ENCODE results near the gene SARNP.

SARNP gene

DNA sequence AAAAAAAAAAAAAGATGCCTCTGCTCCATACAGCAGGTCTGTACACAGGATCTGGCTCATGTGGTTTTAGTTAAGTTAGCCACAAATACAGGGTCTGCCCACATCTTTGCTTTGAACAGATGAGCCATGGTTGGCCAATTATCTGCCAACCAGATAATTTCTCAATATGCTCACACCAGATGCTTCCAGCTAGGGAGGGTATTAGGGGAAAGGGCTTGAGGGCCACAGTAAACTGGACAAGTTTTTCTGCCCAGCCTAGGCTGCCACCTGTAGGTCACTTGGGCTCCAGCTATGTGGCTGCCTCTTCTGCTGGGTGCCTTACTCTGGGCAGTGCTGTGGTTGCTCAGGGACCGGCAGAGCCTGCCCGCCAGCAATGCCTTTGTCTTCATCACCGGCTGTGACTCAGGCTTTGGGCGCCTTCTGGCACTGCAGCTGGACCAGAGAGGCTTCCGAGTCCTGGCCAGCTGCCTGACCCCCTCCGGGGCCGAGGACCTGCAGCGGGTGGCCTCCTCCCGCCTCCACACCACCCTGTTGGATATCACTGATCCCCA is 96.6 kb downstream of the SARNP start:
- TF ChIP-seq EZH2 (IDR thresholded peaks at IDR 0.05; ENCODE audit: borderline replicate concordance, low read depth, low read length, severe bottlenecking), result no peak
- TF ChIP-seq, protein P1, sequence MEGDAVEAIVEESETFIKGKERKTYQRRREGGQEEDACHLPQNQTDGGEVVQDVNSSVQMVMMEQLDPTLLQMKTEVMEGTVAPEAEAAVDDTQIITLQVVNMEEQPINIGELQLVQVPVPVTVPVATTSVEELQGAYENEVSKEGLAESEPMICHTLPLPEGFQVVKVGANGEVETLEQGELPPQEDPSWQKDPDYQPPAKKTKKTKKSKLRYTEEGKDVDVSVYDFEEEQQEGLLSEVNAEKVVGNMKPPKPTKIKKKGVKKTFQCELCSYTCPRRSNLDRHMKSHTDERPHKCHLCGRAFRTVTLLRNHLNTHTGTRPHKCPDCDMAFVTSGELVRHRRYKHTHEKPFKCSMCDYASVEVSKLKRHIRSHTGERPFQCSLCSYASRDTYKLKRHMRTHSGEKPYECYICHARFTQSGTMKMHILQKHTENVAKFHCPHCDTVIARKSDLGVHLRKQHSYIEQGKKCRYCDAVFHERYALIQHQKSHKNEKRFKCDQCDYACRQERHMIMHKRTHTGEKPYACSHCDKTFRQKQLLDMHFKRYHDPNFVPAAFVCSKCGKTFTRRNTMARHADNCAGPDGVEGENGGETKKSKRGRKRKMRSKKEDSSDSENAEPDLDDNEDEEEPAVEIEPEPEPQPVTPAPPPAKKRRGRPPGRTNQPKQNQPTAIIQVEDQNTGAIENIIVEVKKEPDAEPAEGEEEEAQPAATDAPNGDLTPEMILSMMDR (IDR thresholded peaks at IDR 0.05; ENCODE audit: borderline replicate concordance, extremely low read depth, low read length, poor library complexity, severe bottlenecking), result peak; percentile 11
- Histone ChIP-seq H3K9ac (ENCODE audit: low read depth, low read length) (no peak overlapping the region), H2AFZ (ENCODE audit: low read depth, low read length) (no peak overlapping the region), H3K27ac (ENCODE audit: low read length) (no peak overlapping the region), H3K4me2 (ENCODE audit: insufficient read depth, low read length) (no peak overlapping the region), H3K4me1 (ENCODE audit: insufficient read depth, low read length) (peaks cover 22% of the 10 kb centered on the region), H4K20me1 (ENCODE audit: insufficient read depth, low read length) (no peaks in the 10 kb centered on the region; the same call in 1 of the 2 replicates), H3K79me2 (ENCODE audit: insufficient read depth, low read length) (peaks cover 24% of the 10 kb centered on the region), H3K4me3 (ENCODE audit: low read depth in 1 of 2, low read length in 2 of 2) (no peak overlapping the region), H3K36me3 (ENCODE audit: insufficient read depth, low read length) (peaks cover 59% of the 10 kb centered on the region), H3K27me3 (ENCODE audit: insufficient read depth, low read length, poor library complexity) (no peaks in the 10 kb centered on the region), H3K9me3 (ENCODE audit: insufficient read depth, low read length, severe bottlenecking) (no peaks in the 10 kb centered on the region)
- no peak for ATAC-seq (ENCODE audit: insufficient read depth, low read depth)
- DNase-seq, result no peak

DNA sequence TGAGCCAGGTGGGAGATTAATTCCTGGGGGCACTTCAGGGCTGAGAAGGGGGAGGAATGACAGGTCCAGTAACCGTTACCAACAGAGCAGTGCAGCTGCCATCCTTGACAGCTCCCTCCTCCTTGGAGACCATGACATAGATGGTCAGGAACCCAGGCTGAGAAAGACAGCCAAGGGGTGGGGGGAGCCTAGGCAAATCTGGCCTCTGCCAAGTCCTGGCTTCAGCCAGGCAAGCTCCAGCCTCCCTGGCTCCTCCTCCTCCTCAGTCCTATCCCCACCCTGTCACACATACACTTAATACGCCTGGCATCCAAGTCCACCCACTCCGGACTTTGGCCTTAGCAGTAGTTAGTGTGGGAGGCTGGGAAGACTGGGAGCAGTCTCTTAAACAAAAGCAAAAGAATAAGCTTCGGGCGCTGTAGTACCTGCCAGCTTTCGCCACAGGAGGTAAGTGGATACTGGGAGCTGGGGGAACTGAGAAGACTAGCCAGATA is 97.4 kb downstream of the SARNP start, which contains the start of gene RDH5:
TSS of gene RDH5 (plus strand) at position 323 of the 494 bp plus-strand sequence. CDS start 792 bp downstream, outside the sequence.
- H3K9ac ChIP-seq (ENCODE audit: low read depth, low read length), result no peak within 1 kb of the TSS
- H3K36me3 ChIP-seq (ENCODE audit: insufficient read depth, low read length), result peaks cover 51% of the 10 kb centered on the region
- no peak within 1 kb of the TSS for H2AFZ ChIP-seq (ENCODE audit: low read depth, low read length)
- H3K27ac ChIP-seq (ENCODE audit: low read length), result no peak within 1 kb of the TSS
- no peak for TF ChIP-seq EZH2 (IDR thresholded peaks at IDR 0.05; ENCODE audit: borderline replicate concordance, low read depth, low read length, severe bottlenecking)
- TF ChIP-seq, protein P1 (IDR thresholded peaks at IDR 0.05; ENCODE audit: borderline replicate concordance, extremely low read depth, low read length, poor library complexity, severe bottlenecking), result no peak
- H4K20me1 ChIP-seq (ENCODE audit: insufficient read depth, low read length), result no peaks in the 10 kb centered on the region; the same call in 1 of the 2 replicates
- H3K9me3 ChIP-seq (ENCODE audit: insufficient read depth, low read length, severe bottlenecking), result no peaks in the 10 kb centered on the region
- DNase-seq (no peak), ATAC-seq (ENCODE audit: insufficient read depth, low read depth) (no peak)
- H3K4me3 ChIP-seq (ENCODE audit: low read depth in 1 of 2, low read length in 2 of 2), result no peak within 1 kb of the TSS
- H3K79me2 ChIP-seq (ENCODE audit: insufficient read depth, low read length), result peaks cover 24% of the 10 kb centered on the region
- H3K27me3 ChIP-seq (ENCODE audit: insufficient read depth, low read length, poor library complexity), result no peaks in the 10 kb centered on the region
- peaks cover 29% of the 10 kb centered on the region for H3K4me1 ChIP-seq (ENCODE audit: insufficient read depth, low read length)
- H3K4me2 ChIP-seq (ENCODE audit: insufficient read depth, low read length), result no peak within 1 kb of the TSS

DNA sequence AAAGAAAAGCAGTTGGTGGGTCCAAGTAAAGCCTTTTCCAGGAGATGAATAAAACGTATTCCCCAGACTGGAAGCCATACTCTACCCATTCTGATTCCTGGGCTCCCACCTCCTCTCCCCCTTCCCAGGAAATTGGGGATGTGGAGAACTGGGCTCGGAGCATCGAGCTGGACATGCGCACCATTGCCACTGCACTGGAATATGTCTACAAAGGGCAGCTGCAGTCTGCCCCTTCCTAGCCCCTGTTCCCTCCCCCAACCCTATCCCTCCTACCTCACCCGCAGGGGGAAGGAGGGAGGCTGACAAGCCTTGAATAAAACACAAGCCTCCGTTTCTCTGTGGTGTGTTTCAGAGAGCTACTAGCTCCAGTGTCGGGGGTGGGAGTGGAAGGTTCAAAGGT is 98.2 kb downstream of the SARNP start:
- H3K9ac ChIP-seq (ENCODE audit: low read depth, low read length), result no peak overlapping the region
- H3K79me2 ChIP-seq (ENCODE audit: insufficient read depth, low read length), result peaks cover 24% of the 10 kb centered on the region
- H3K36me3 ChIP-seq (ENCODE audit: insufficient read depth, low read length), result peaks cover 43% of the 10 kb centered on the region
- H4K20me1 ChIP-seq (ENCODE audit: insufficient read depth, low read length), result no peaks in the 10 kb centered on the region; the same call in 1 of the 2 replicates
- DNase-seq, result no peak
- no peak overlapping the region for H3K27ac ChIP-seq (ENCODE audit: low read length)
- no peak overlapping the region for H3K4me3 ChIP-seq (ENCODE audit: low read depth in 1 of 2, low read length in 2 of 2)
- no peak overlapping the region for H2AFZ ChIP-seq (ENCODE audit: low read depth, low read length)
- TF ChIP-seq, protein P1 (IDR thresholded peaks at IDR 0.05; ENCODE audit: borderline replicate concordance, extremely low read depth, low read length, poor library complexity, severe bottlenecking), result no peak
- no peak for TF ChIP-seq EZH2 (IDR thresholded peaks at IDR 0.05; ENCODE audit: borderline replicate concordance, low read depth, low read length, severe bottlenecking)
- no peak overlapping the region for H3K4me2 ChIP-seq (ENCODE audit: insufficient read depth, low read length)
- H3K9me3 ChIP-seq (ENCODE audit: insufficient read depth, low read length, severe bottlenecking), result no peaks in the 10 kb centered on the region
- ATAC-seq (ENCODE audit: insufficient read depth, low read depth), result no peak
- H3K4me1 ChIP-seq (ENCODE audit: insufficient read depth, low read length), result peaks cover 31% of the 10 kb centered on the region
- H3K27me3 ChIP-seq (ENCODE audit: insufficient read depth, low read length, poor library complexity), result no peaks in the 10 kb centered on the region

All from DND-41 (cell line).